ENCODE data around the gene SLC38A10. TPM values are rescaled to one million over a fixed set of nuclear protein-coding genes. Genes with fewer than 3 reads are reported as not detected.

SLC38A10 gene
- total RNA-seq, 1 experiment from 2014 or later: 43.8 TPM

DNA sequence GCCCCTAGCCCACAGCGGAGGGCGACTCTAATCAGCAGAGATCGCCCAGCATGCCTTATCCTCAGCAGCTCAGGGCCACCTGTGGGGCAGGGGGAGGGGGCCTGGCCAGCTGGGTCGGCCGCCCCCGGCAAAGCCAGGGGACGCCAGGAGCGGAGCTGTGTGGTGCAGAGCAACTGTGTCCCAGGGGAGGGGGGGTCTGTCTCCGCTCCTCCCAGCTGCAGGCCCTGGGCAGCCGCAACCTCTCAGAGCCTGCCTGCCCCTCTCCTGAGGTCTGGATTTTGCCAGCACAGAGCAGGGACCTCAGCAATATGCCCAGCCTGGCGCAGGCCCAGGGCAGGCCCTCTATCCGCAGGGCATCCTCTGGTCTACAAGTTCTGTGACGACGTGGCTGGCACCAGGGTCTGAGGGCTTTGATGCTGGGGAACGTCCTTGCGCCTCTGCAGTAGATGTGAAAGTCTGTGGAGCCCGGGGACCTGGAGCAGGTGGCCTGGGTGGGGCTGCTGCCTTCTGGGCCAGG is 36.5 kb upstream of the SLC38A10 start:
- Histone ChIP-seq H4K20me1 (ENCODE audit: control insufficient read depth, insufficient read depth, insufficient read length) (no peaks in the 10 kb centered on the region), H2BK120ac (ENCODE audit: low read depth, low read length, poor library complexity, severe bottlenecking) (no peak overlapping the region), H3K4me2 (ENCODE audit: insufficient read depth, insufficient read length, low read length) (no peak overlapping the region), H3K4me1 (ENCODE audit: insufficient read depth, low read length) (no peaks in the 10 kb centered on the region), H3K79me1 (ENCODE audit: insufficient read depth, low read depth, low read length, poor library complexity, severe bottlenecking) (no peaks in the 10 kb centered on the region), H2AFZ (ENCODE audit: low read length) (no peak overlapping the region), H2BK15ac (ENCODE audit: low read depth, low read length) (no peak overlapping the region), H2BK12ac (ENCODE audit: insufficient read length, low read depth, low read length) (no peak overlapping the region), H3K23ac (ENCODE audit: insufficient read length, low read depth, low read length) (no peak overlapping the region), H3K14ac (ENCODE audit: insufficient read depth, low read length) (no peak overlapping the region; the same call in 1 of the 2 replicates), H3K18ac (ENCODE audit: insufficient read length, low read depth, low read length) (no peak overlapping the region), H3K9ac (ENCODE audit: extremely low read depth, insufficient read length, low read length) (no peak overlapping the region), H4K91ac (ENCODE audit: insufficient read length, low read depth, low read length) (no peak overlapping the region), H3K27me3 (ENCODE audit: insufficient read depth, low read length) (no peaks in the 10 kb centered on the region), H3T11ph (ENCODE audit: low read length) (no peak overlapping the region), H4K8ac (replicated peaks; ENCODE audit: insufficient read length, low read depth, low read length) (no peak overlapping the region), H3K9me3 (ENCODE audit: control insufficient read depth, low read depth, low read length) (no peaks in the 10 kb centered on the region), H2AK5ac (ENCODE audit: insufficient read length, low read length) (no peak overlapping the region), H3K23me2 (ENCODE audit: insufficient read length, low read depth, low read length, poor library complexity, severe bottlenecking) (no peaks in the 10 kb centered on the region), H3K79me2 (ENCODE audit: insufficient read depth, low read length) (no peaks in the 10 kb centered on the region), H3K27ac (ENCODE audit: insufficient read length, low read depth, low read length) (no peak overlapping the region), H4K5ac (ENCODE audit: insufficient read length, low read depth, low read length) (no peak overlapping the region), H3K56ac (ENCODE audit: insufficient read length, low read depth, low read length) (no peak overlapping the region), H2BK5ac (ENCODE audit: insufficient read length, low read length) (no peak overlapping the region), H2BK20ac (ENCODE audit: low read depth, low read length, poor library complexity, severe bottlenecking) (no peak overlapping the region), H3K4ac (ENCODE audit: low read depth, low read length) (no peak overlapping the region)
- TF ChIP-seq, protein P1, sequence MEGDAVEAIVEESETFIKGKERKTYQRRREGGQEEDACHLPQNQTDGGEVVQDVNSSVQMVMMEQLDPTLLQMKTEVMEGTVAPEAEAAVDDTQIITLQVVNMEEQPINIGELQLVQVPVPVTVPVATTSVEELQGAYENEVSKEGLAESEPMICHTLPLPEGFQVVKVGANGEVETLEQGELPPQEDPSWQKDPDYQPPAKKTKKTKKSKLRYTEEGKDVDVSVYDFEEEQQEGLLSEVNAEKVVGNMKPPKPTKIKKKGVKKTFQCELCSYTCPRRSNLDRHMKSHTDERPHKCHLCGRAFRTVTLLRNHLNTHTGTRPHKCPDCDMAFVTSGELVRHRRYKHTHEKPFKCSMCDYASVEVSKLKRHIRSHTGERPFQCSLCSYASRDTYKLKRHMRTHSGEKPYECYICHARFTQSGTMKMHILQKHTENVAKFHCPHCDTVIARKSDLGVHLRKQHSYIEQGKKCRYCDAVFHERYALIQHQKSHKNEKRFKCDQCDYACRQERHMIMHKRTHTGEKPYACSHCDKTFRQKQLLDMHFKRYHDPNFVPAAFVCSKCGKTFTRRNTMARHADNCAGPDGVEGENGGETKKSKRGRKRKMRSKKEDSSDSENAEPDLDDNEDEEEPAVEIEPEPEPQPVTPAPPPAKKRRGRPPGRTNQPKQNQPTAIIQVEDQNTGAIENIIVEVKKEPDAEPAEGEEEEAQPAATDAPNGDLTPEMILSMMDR (conservative IDR thresholded peaks at IDR 0.05): no peak
- DNase-seq: peak; percentile 37
- H3K4me3 Mint-ChIP-seq: no peak overlapping the region
- WGBS (ENCODE audit: extremely low coverage, insufficient read length, low lambda C conversion rate): no CpG with 5 or more reads among the region's 17 CpGs
- H3K4me1 Mint-ChIP-seq: peaks cover 20 to 50% of the 10 kb centered on the region in 2 experiments
- H3K36me3 Mint-ChIP-seq (ENCODE audit: insufficient read depth in 1 of 3, low read depth in 3 of 3): no peaks in the 10 kb centered on the region
- no peaks in the 10 kb centered on the region; a peak in 1 of 5 replicates for H3K9me3 Mint-ChIP-seq
- H3K27me3 Mint-ChIP-seq (ENCODE audit: low read depth): peaks cover 16% of the 10 kb centered on the region
- H3K27ac Mint-ChIP-seq: no peak overlapping the region

All from H9 (cell line).